Common myeloid progenitor, CD34-positive (primary cell): ENCODE results near the gene APOBEC3B.

ENCODE experiments used
- CTCF ChIA-PET: fragments of 350-600 bp; sonication (Branson Sonifier 250); formaldehyde crosslinking; loops from one replicate; lab custom pipeline; 2021; ENCODE audit warnings: antibody characterized with exemption; lab: Charles Lee
- POLR2A ChIA-PET: fragments of 350-600 bp; sonication (Branson Sonifier 250); formaldehyde crosslinking; loops from one replicate; lab custom pipeline; 2021; ENCODE audit warnings: antibody characterized with exemption; lab: Charles Lee
- DNase-seq, 3 donors: peaks; one replicate each; pipeline versions ENCODE4 v3.0.0 to v3.0.0-alpha.2; 2013
- H3K27ac ChIP-seq, 2 experiments: 1 replicate in 1 of 2; 2 replicates in 1 of 2; pipeline ENCODE4 v1.7.0; 2013; ENCODE audit warnings: inconsistent platforms in 2 of 2, low read length in 2 of 2, mild to moderate bottlenecking in 2 of 2, low read depth in 1 of 2, moderate library complexity in 1 of 2; ENCODE audit not compliant: severe bottlenecking in 2 of 2, insufficient read depth in 1 of 2, poor library complexity in 1 of 2
- H3K27me3 ChIP-seq, 5 experiments: replicated peaks in 2 of 5; 1 replicate in 3 of 5; 2 replicates in 2 of 5; pipeline versions ENCODE4 v1.6.1 to v1.7.0; 2013; ENCODE audit warnings: low read length in 4 of 5, mild to moderate bottlenecking in 2 of 5, moderate library complexity in 2 of 5, inconsistent platforms in 1 of 5; ENCODE audit not compliant: insufficient read depth in 5 of 5, control insufficient read depth in 4 of 5
- H3K36me3 ChIP-seq, 4 experiments: 1 replicate in 2 of 4; 2 replicates in 2 of 4; pipeline versions ENCODE4 v1.6.1 to v1.7.0; 2013; ENCODE audit warnings: low read length in 3 of 4, control low read depth in 1 of 4, mild to moderate bottlenecking in 1 of 4; ENCODE audit not compliant: control insufficient read depth in 4 of 4, insufficient read depth in 4 of 4
- H3K4me1 ChIP-seq, 4 experiments: 1 replicate in 3 of 4; 2 replicates in 1 of 4; pipeline versions ENCODE4 v1.6.1 to v1.7.1; 2013; ENCODE audit warnings: low read length in 3 of 4, mild to moderate bottlenecking in 3 of 4, control low read depth in 1 of 4, inconsistent platforms in 1 of 4, moderate library complexity in 1 of 4; ENCODE audit not compliant: control insufficient read depth in 4 of 4, insufficient read depth in 4 of 4; ENCODE audit errors: control extremely low read depth in 1 of 4
- H3K4me3 ChIP-seq, 7 experiments: 1 replicate in 4 of 7; 2 replicates in 3 of 7; pipeline versions ENCODE4 v1.5.1 to v1.7.0; 2013; ENCODE audit warnings: mild to moderate bottlenecking in 7 of 7, low read length in 6 of 7, moderate library complexity in 6 of 7, inconsistent platforms in 2 of 7, low read depth in 2 of 7, control low read depth in 1 of 7; ENCODE audit not compliant: insufficient read depth in 4 of 7, control insufficient read depth in 1 of 7; ENCODE audit errors: extremely low read depth in 1 of 7
- H3K9me3 ChIP-seq, 5 experiments: 1 replicate in 4 of 5; 2 replicates in 1 of 5; pipeline versions ENCODE4 v1.6.1 to v1.7.1; 2013; ENCODE audit warnings: low read length in 4 of 5, mild to moderate bottlenecking in 2 of 5, inconsistent platforms in 1 of 5, low read depth in 1 of 5, moderate library complexity in 1 of 5; ENCODE audit not compliant: control insufficient read depth in 4 of 5, insufficient read depth in 2 of 5; ENCODE audit errors: control extremely low read depth in 1 of 5
- WGBS: methylation state at CpG from one replicate; pipeline ENCODE4 v1.1.5; 2013; ENCODE audit not compliant: insufficient coverage; 5-methylcytosine and 5-hydroxymethylcytosine counted together

The APOBEC3B gene

DNA sequence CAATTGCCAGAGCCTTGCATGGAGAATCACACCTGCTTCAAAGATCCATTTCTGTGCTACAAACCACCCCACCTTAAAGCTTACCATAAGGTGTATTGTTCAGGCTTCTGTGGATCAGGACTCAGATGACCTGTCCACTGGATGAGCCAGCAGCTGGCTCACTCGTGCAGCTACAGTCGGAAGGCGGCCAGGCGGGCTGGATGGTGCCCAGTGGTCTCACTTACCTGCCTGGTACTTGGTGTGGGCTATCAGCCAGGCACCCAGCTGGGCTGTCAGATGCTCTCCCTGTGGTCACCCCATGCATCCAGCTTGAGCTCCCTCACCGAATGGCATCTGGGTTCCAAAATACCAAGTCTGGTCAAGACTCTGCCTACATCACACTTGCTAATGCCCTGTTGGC lies 10.9 kb upstream of the APOBEC3B start:
- H3K27ac ChIP-seq, result no peak overlapping the region
- WGBS, result 98% methylated on average over 5 of the region's 5 CpGs
- DNase-seq, result no peak
- H3K4me3 ChIP-seq, result no peak overlapping the region
- POLR2A ChIA-PET, result no interaction called here
- CTCF ChIA-PET, result interaction anchor here (1.6 to 6.7 kb wide), 3 partner anchors 10 to 206 kb away, joined by 4 to 40 read pairs (median 20); partner anchors contain the start of gene APOBEC3B
- H3K9me3 ChIP-seq, result peaks cover 0 to 2% (median 0%) of the 10 kb centered on the region in 5 experiments
- peaks cover 0 to 3% (median 0%) of the 10 kb centered on the region in 5 experiments for H3K27me3 ChIP-seq
- H3K36me3 ChIP-seq, result no peaks in the 10 kb centered on the region
- peaks cover 0 to 10% (median 0%) of the 10 kb centered on the region in 4 experiments for H3K4me1 ChIP-seq

GRCh38 chr22:38971791-38972190 lies 10.4 kb upstream of the APOBEC3B start:
- H3K27me3 ChIP-seq, result peaks cover 0 to 3% (median 0%) of the 10 kb centered on the region in 5 experiments
- 100% methylated on average over 1 of the region's 3 CpGs for WGBS
- H3K27ac ChIP-seq, result no peak overlapping the region
- no peak for DNase-seq
- POLR2A ChIA-PET, result no interaction called here
- no peaks in the 10 kb centered on the region for H3K36me3 ChIP-seq
- H3K9me3 ChIP-seq, result peaks cover 0 to 2% (median 0%) of the 10 kb centered on the region in 5 experiments
- H3K4me1 ChIP-seq, result peaks cover 0 to 10% (median 0%) of the 10 kb centered on the region in 4 experiments
- CTCF ChIA-PET, result interaction anchor here (3.6 to 6.7 kb wide), 2 partner anchors 9 to 33 kb away, joined by 20 to 40 read pairs; partner anchors contain the start of gene APOBEC3B
- H3K4me3 ChIP-seq, result no peak overlapping the region

- ChIA-PET POLR2A (no interaction called here), CTCF (interaction anchor here (2.0 to 6.7 kb wide), 2 partner anchors 32 to 146 kb away, joined by 5 to 40 read pairs; no protein-coding TSS in a partner anchor)
- no peak overlapping the region for H3K4me3 ChIP-seq
- DNase-seq, result no peak
- H3K36me3 ChIP-seq, result no peaks in the 10 kb centered on the region
- peaks cover 0 to 3% (median 0%) of the 10 kb centered on the region in 5 experiments for H3K27me3 ChIP-seq
- no peak overlapping the region for H3K27ac ChIP-seq
- WGBS, result 92% methylated on average over 4 of the region's 5 CpGs
- peaks cover 0 to 7% (median 0%) of the 10 kb centered on the region in 4 experiments for H3K4me1 ChIP-seq
- peaks cover 0 to 2% (median 0%) of the 10 kb centered on the region in 5 experiments for H3K9me3 ChIP-seq
Observed at GRCh38 chr22:38972558-38972957, 9.6 kb upstream of the APOBEC3B start.

DNA sequence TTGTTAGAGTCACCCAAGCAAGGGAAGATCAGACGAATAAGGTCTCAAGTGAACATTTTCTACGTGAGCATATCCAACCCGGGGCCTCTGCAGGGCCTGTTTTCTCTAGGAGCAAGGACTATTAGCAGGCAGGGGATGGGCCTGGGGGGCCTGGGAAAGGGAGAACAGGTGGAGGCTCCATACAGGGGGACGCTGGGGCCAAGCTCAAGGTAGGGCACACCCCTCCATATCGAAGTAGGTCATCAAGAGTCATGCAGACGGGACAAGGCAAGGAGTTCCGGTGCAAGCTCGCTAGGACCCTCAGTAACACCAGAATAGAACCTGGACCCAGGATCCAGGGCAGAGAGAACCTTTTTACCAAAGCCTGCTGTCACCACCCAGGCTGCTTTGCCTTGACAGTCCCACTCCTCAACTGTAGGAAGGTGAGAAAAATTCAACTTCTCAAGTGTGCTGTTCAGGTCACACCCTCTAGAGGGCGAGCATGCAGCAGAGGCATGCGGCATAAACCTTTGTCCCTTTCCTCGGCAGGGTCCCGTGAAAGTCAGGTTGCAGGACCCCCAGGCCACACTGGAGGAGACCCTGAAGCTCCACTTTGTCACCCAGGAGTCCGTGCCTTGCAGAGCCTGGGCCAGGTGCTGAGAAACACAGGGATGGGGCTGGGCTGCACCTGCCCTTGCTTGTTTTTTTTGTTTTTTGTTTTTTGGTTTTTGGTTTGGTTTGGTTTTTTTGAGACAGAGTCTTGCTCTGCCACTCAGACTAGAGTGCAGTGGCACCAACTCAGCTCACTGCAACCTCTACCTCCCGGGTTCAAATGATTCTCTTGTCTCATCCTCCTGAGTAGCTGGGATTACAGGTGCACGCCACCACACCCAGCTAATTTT lies 8.6 kb upstream of the APOBEC3B start:
- Histone ChIP-seq H3K4me3 (no peak overlapping the region), H3K36me3 (no peaks in the 10 kb centered on the region), H3K9me3 (peaks cover 0 to 2% (median 0%) of the 10 kb centered on the region in 5 experiments), H3K27ac (no peak overlapping the region), H3K4me1 (peaks cover 0 to 2% (median 0%) of the 10 kb centered on the region in 4 experiments), H3K27me3 (peaks cover 0 to 3% (median 0%) of the 10 kb centered on the region in 5 experiments)
- peak in 2 of 3 donors; percentile 68 to 74 for DNase-seq
- CTCF ChIA-PET, result interaction anchor here (0.7 to 6.7 kb wide), 7 partner anchors 9 to 205 kb away, joined by 3 to 40 read pairs (median 3); partner anchors contain the start of gene APOBEC3B
- POLR2A ChIA-PET, result no interaction called here
- 44% methylated on average over 14 of the region's 15 CpGs for WGBS

GRCh38 chr22:38974170-38974825 lies 7.8 kb upstream of the APOBEC3B start:
- ChIA-PET POLR2A (no interaction called here), CTCF (interaction anchor here (0.7 to 6.7 kb wide), 6 partner anchors 9 to 206 kb away, joined by 3 to 40 read pairs (median 6); partner anchors contain the start of gene APOBEC3B)
- Histone ChIP-seq H3K4me3 (no peak overlapping the region), H3K27ac (no peak overlapping the region), H3K9me3 (peaks cover 0 to 2% (median 0%) of the 10 kb centered on the region in 5 experiments), H3K4me1 (peaks cover 0 to 2% (median 0%) of the 10 kb centered on the region in 4 experiments), H3K36me3 (no peaks in the 10 kb centered on the region), H3K27me3 (peaks cover 0 to 3% (median 0%) of the 10 kb centered on the region in 5 experiments)
- DNase-seq, result no peak
- WGBS, result 96% methylated on average over 14 of the region's 18 CpGs

DNA sequence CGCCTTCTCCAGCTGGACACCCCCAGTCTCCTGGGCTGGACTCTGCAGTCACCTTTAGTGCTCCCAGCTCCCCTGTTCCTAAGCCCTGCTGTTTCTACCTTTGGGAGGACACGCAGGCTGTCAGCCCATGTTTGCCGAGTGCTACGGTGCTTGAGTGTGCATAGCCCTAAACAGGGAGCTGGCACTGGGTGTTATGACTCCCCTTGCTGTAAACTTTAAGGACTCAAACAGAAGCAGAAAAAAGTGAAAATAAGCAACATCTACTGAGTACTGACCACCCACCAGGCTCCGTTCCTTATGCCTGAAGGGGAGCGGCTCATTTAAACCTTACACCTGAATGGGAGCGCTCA lies 7.3 kb upstream of the APOBEC3B start:
- 98% methylated on average over 5 of the region's 7 CpGs for WGBS
- POLR2A ChIA-PET, result no interaction called here
- Histone ChIP-seq H3K9me3 (peaks cover 0 to 2% (median 0%) of the 10 kb centered on the region in 5 experiments), H3K27ac (no peak overlapping the region), H3K4me3 (no peak overlapping the region), H3K27me3 (peaks cover 0 to 3% (median 0%) of the 10 kb centered on the region in 5 experiments), H3K36me3 (no peaks in the 10 kb centered on the region), H3K4me1 (peaks cover 0 to 2% (median 0%) of the 10 kb centered on the region in 4 experiments)
- CTCF ChIA-PET, result interaction anchor here (1.6 to 6.7 kb wide), 3 partner anchors 30 to 105 kb away, joined by 4 to 40 read pairs (median 6); no protein-coding TSS in a partner anchor
- DNase-seq, result no peak
